ENCODE data around the gene SPACDR.

Gene SPACDR

GRCh38 chr7:100490483-100491191 is 26.6 kb upstream of the SPACDR start:
- H3K27ac ChIP-seq (replicated peaks), result no peak overlapping the region

GRCh38 chr7:100489824-100490223 is 25.8 kb upstream of the SPACDR start:
- peak; percentile 77 to 84 for DNase-seq (ENCODE audit: low read depth in 1 of 2, low spot score in 1 of 2)
- Histone ChIP-seq H3K27ac (replicated peaks) (no peak overlapping the region), H3K27me3 (ENCODE audit: insufficient read depth, poor library complexity, severe bottlenecking) (peaks cover 16% of the 10 kb centered on the region), H3K4me3 (replicated peaks; ENCODE audit: insufficient read depth, low read length) (no peak overlapping the region)
- TF ChIP-seq REST (IDR thresholded peaks at IDR 0.05; ENCODE audit: insufficient replicate concordance, low read depth) (no peak), CTCF (IDR thresholded peaks at IDR 0.05; ENCODE audit: insufficient read depth, low read length) (no peak), SPI1 (IDR thresholded peaks at IDR 0.05; ENCODE audit: borderline replicate concordance, low read depth) (no peak), POLR2AphosphoS5 (IDR thresholded peaks at IDR 0.05; ENCODE audit: low read depth) (no peak), GABPA (IDR thresholded peaks at IDR 0.05; ENCODE audit: low read depth) (no peak)

More at GRCh38 chr7:100490483-100491191, 26.6 kb upstream of the SPACDR start:
- TF ChIP-seq GABPA (IDR thresholded peaks at IDR 0.05; ENCODE audit: low read depth) (no peak), REST (IDR thresholded peaks at IDR 0.05; ENCODE audit: insufficient replicate concordance, low read depth) (no peak)
- Histone ChIP-seq H3K4me3 (replicated peaks; ENCODE audit: insufficient read depth, low read length) (no peak overlapping the region), H3K27me3 (ENCODE audit: insufficient read depth, poor library complexity, severe bottlenecking) (peaks cover 18% of the 10 kb centered on the region)
- DNase-seq (ENCODE audit: low read depth in 1 of 2, low spot score in 1 of 2), result no peak

- Histone ChIP-seq H3K4me3 (replicated peaks; ENCODE audit: insufficient read depth, low read length) (no peak overlapping the region), H3K27me3 (ENCODE audit: insufficient read depth, poor library complexity, severe bottlenecking) (peaks cover 15% of the 10 kb centered on the region), H3K27ac (replicated peaks) (no peak overlapping the region)
- no peak for DNase-seq (ENCODE audit: low read depth in 1 of 2, low spot score in 1 of 2)
- TF ChIP-seq GABPA (IDR thresholded peaks at IDR 0.05; ENCODE audit: low read depth), result no peak
- no peak for TF ChIP-seq CTCF (IDR thresholded peaks at IDR 0.05; ENCODE audit: insufficient read depth, low read length)
- no peak for TF ChIP-seq POLR2AphosphoS5 (IDR thresholded peaks at IDR 0.05; ENCODE audit: low read depth)
Measured at GRCh38 chr7:100489121-100489520, 25.1 kb upstream of the SPACDR start.

GRCh38 chr7:100488333-100489095 is 24.5 kb upstream of the SPACDR start:
- DNase-seq (ENCODE audit: low read depth in 1 of 2, low spot score in 1 of 2), result no peak
- TF ChIP-seq SPI1 (IDR thresholded peaks at IDR 0.05; ENCODE audit: borderline replicate concordance, low read depth) (no peak), REST (IDR thresholded peaks at IDR 0.05; ENCODE audit: insufficient replicate concordance, low read depth) (no peak), POLR2AphosphoS5 (IDR thresholded peaks at IDR 0.05; ENCODE audit: low read depth) (no peak), GABPA (IDR thresholded peaks at IDR 0.05; ENCODE audit: low read depth) (no peak), CTCF (IDR thresholded peaks at IDR 0.05; ENCODE audit: insufficient read depth, low read length) (no peak)
- H3K4me3 ChIP-seq (replicated peaks; ENCODE audit: insufficient read depth, low read length), result no peak overlapping the region
- H3K27ac ChIP-seq (replicated peaks), result no peak overlapping the region
- H3K27me3 ChIP-seq (ENCODE audit: insufficient read depth, poor library complexity, severe bottlenecking), result peaks cover 14% of the 10 kb centered on the region
